Mesenchymal stem cell (in vitro differentiated cells and primary cell): ENCODE measurements around the gene DPYSL4.

Experiments
- DNase-seq: peaks from one replicate; pipeline ENCODE4 v3.0.0-alpha.2; 2013
- H2AFZ ChIP-seq: one replicate; pipeline ENCODE4 v1.6.1; 2013; ENCODE audit warnings: low read depth, mild to moderate bottlenecking, control low read depth, inconsistent platforms, low read length, moderate library complexity
- H2AK5ac ChIP-seq: 2 replicates; pipeline ENCODE4 v1.6.1; 2013; ENCODE audit warnings: low read length, moderate library complexity, mild to moderate bottlenecking, inconsistent platforms; ENCODE audit not compliant: severe bottlenecking
- H2BK120ac ChIP-seq: one replicate; pipeline ENCODE4 v1.6.1; 2013; ENCODE audit warnings: low read depth, mild to moderate bottlenecking, inconsistent platforms, low read length, moderate library complexity
- H2BK12ac ChIP-seq, 2 experiments: one replicate each; pipeline ENCODE4 v1.6.1; 2013; ENCODE audit warnings: inconsistent platforms in 2 of 2, low read length in 2 of 2, mild to moderate bottlenecking in 2 of 2, moderate library complexity in 2 of 2, control low read depth in 1 of 2
- H2BK15ac ChIP-seq: one replicate; pipeline ENCODE4 v1.6.1; 2013; ENCODE audit warnings: mild to moderate bottlenecking, low read depth, inconsistent platforms; ENCODE audit not compliant: poor library complexity, severe bottlenecking
- H2BK5ac ChIP-seq: 2 replicates; pipeline ENCODE4 v1.6.1; 2013; ENCODE audit warnings: low read depth, mild to moderate bottlenecking, low read length, control low read depth, inconsistent platforms; ENCODE audit not compliant: poor library complexity, severe bottlenecking
- H3K14ac ChIP-seq, 2 experiments: one replicate each; pipeline ENCODE4 v1.6.1; 2013; ENCODE audit warnings: inconsistent platforms in 2 of 2, low read length in 2 of 2, control low read depth in 1 of 2, mild to moderate bottlenecking in 1 of 2, moderate library complexity in 1 of 2
- H3K18ac ChIP-seq, 2 experiments: one replicate each; pipeline ENCODE4 v1.6.1; 2013; ENCODE audit warnings: inconsistent platforms in 2 of 2, low read length in 2 of 2, control low read depth in 1 of 2, low read depth in 1 of 2, mild to moderate bottlenecking in 1 of 2
- H3K23ac ChIP-seq, 2 experiments: one replicate each; pipeline ENCODE4 v1.6.1; 2013; ENCODE audit warnings: inconsistent platforms in 2 of 2, low read length in 2 of 2, mild to moderate bottlenecking in 2 of 2, moderate library complexity in 2 of 2, control low read depth in 1 of 2
- H3K27ac ChIP-seq: 2 replicates; pipeline ENCODE4 v1.5.1; 2013; ENCODE audit warnings: mild to moderate bottlenecking, moderate library complexity, low read length, control low read depth, inconsistent platforms; ENCODE audit not compliant: poor library complexity, severe bottlenecking
- H3K27me3 ChIP-seq, 2 experiments: 2 replicates each; pipeline versions ENCODE4 v1.6.1 to v1.7.0; 2013; ENCODE audit warnings: low read length in 2 of 2, mild to moderate bottlenecking in 2 of 2, moderate library complexity in 2 of 2, control low read depth in 1 of 2, inconsistent platforms in 1 of 2; ENCODE audit not compliant: control insufficient read depth in 1 of 2, insufficient read depth in 1 of 2
- H3K36me3 ChIP-seq, 2 experiments: 2 replicates each; pipeline versions ENCODE4 v1.6.1 to v1.7.0; 2013; ENCODE audit warnings: low read length in 2 of 2, control low read depth in 1 of 2, inconsistent platforms in 1 of 2, low read depth in 1 of 2, mild to moderate bottlenecking in 1 of 2; ENCODE audit not compliant: insufficient read depth in 2 of 2, control insufficient read depth in 1 of 2
- H3K4ac ChIP-seq, 2 experiments: one replicate each; pipeline ENCODE4 v1.6.1; 2013; ENCODE audit warnings: inconsistent platforms in 2 of 2, low read length in 2 of 2, mild to moderate bottlenecking in 2 of 2, moderate library complexity in 2 of 2, control low read depth in 1 of 2, low read depth in 1 of 2
- H3K4me1 ChIP-seq: 2 replicates; pipeline ENCODE4 v1.6.1; 2013; ENCODE audit warnings: low read depth, low read length, control low read depth; ENCODE audit not compliant: control insufficient read depth, insufficient read depth
- H3K4me2 ChIP-seq: 2 replicates; pipeline ENCODE4 v1.6.1; 2013; ENCODE audit warnings: low read length, mild to moderate bottlenecking, inconsistent platforms; ENCODE audit not compliant: poor library complexity, severe bottlenecking
- H3K4me3 ChIP-seq, 2 experiments: 2 replicates each; pipeline versions ENCODE4 v1.5.1 to v1.7.0; 2013; ENCODE audit warnings: low read length in 2 of 2, mild to moderate bottlenecking in 2 of 2, control low read depth in 1 of 2, low read depth in 1 of 2; ENCODE audit not compliant: insufficient read depth in 1 of 2
- H3K79me1 ChIP-seq: replicated peaks from 2 replicates; pipeline ENCODE4 v1.6.1; 2013; ENCODE audit warnings: mild to moderate bottlenecking, control low read depth, low read length, inconsistent platforms; ENCODE audit not compliant: poor library complexity, severe bottlenecking
- H3K9ac ChIP-seq: 2 replicates; pipeline ENCODE4 v1.7.0; 2013; ENCODE audit warnings: mild to moderate bottlenecking, low read length, moderate library complexity
- H3K9me3 ChIP-seq: 2 replicates; pipeline ENCODE4 v1.7.0; 2013; ENCODE audit warnings: mild to moderate bottlenecking, low read length; ENCODE audit not compliant: control insufficient read depth
- H4K8ac ChIP-seq: one replicate; pipeline ENCODE4 v1.6.1; 2013; ENCODE audit warnings: inconsistent platforms, mild to moderate bottlenecking, low read length, moderate library complexity
- H4K91ac ChIP-seq: one replicate; pipeline ENCODE4 v1.6.1; 2013; ENCODE audit warnings: mild to moderate bottlenecking, low read length, inconsistent platforms
- WGBS: methylation state at CpG from one replicate; pipeline ENCODE4 v1.1.7; 2013; ENCODE audit warnings: mixed read lengths; 5-methylcytosine and 5-hydroxymethylcytosine counted together

The DPYSL4 gene

DNA sequence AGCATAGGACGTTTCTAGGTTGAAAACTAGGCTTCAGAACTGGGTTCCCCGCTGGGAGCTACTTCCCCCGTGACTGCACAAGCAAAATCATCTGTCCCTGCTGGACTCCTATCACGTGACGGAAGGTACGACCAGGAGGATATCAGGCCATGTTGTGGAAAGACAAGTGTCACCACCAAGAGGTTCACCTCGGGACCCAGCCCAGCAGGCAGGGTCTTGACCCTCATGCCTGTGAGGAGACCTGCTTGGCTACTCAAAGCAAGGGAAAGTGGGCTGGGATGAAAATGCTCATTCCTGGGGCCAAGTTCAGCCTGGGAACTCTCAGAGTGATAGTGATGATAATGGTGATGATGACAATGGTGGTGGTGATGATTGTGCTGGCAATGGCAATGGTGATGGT lies 32.3 kb upstream of the DPYSL4 start:
- Histone ChIP-seq H2BK15ac (no peak overlapping the region), H3K18ac (no peak overlapping the region), H3K27ac (no peak overlapping the region), H3K4me1 (peaks cover 2% of the 10 kb centered on the region), H3K9me3 (no peaks in the 10 kb centered on the region), H2BK5ac (no peak overlapping the region), H3K23ac (no peak overlapping the region), H2AFZ (no peak overlapping the region), H3K4me2 (no peak overlapping the region), H2BK12ac (no peak overlapping the region), H3K79me1 (no peaks in the 10 kb centered on the region), H3K4ac (no peak overlapping the region), H3K9ac (no peak overlapping the region), H2AK5ac (no peak overlapping the region), H2BK120ac (no peak overlapping the region), H3K4me3 (no peak overlapping the region), H4K91ac (no peak overlapping the region), H3K27me3 (peaks cover 0 to 3% of the 10 kb centered on the region in 2 experiments), H3K36me3 (no peaks in the 10 kb centered on the region), H4K8ac (no peak overlapping the region), H3K14ac (no peak overlapping the region)
- DNase-seq, result no peak
- WGBS, result 69% methylated on average over 7 of the region's 7 CpGs

DNA sequence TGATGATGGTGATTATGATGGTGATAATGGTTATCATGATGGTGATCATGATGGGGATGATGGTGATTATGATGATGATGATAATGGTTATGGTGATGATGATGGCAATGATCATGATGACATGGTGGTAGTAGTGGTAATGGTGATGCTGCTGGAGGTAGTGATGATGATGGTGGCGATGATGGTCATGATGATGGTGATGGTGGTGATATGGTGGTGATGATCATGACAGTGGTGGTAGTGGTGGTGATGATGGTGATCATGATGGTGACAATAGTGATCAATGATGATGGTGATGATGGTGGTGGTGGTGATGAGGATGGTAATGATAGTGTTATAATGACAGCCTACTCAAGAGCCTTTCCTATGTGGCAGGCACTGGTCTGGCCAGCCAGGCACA lies 31.8 kb upstream of the DPYSL4 start:
- Histone ChIP-seq H4K91ac (no peak overlapping the region), H2AK5ac (no peak overlapping the region), H3K9me3 (no peaks in the 10 kb centered on the region), H2BK5ac (no peak overlapping the region), H3K4me2 (no peak overlapping the region), H3K4me3 (no peak overlapping the region), H4K8ac (no peak overlapping the region), H3K4ac (no peak overlapping the region), H3K18ac (no peak overlapping the region), H2BK12ac (no peak overlapping the region), H3K23ac (no peak overlapping the region), H3K27me3 (peaks cover 0 to 3% of the 10 kb centered on the region in 2 experiments), H3K27ac (no peak overlapping the region), H2BK120ac (no peak overlapping the region), H3K14ac (no peak overlapping the region), H2BK15ac (no peak overlapping the region), H3K79me1 (no peaks in the 10 kb centered on the region), H3K9ac (no peak overlapping the region), H3K36me3 (no peaks in the 10 kb centered on the region), H2AFZ (no peak overlapping the region), H3K4me1 (peaks cover 2% of the 10 kb centered on the region)
- DNase-seq, result no peak
- 88% methylated on average over 1 of the region's 1 CpG for WGBS

DNA sequence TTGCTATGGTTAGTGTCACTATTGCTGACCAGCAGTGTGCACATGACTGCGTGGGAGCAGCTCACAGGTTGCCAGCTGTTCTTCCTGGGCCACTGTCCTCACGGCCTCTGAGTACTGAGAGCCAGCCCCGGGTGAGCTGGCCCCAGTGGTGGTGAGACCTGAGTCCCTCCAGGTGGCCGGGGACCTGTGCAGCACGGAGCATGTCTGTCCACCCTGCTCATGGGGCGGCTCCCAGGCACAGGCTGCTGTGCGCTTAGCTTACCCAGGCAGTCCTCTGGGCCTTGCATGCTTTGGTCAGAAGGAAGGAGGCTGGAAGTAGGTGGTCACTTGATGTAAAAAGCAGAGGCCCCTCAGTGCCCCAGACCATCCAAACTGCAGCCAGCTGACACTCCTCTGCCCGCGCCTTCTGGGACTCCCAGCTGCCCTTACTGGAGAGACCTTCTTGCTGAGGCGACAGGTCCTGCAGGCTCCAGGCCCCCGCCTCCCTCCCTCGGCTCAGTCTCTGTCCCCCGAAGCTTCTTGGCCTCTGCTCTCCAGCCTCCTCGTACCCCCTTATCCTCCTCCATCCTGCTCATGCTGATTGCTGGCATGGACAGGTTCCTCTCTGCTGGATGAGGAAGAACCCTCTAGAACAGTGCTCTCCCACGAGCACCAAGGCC lies 30.9 kb upstream of the DPYSL4 start:
- Histone ChIP-seq H2BK15ac (no peak overlapping the region), H3K36me3 (no peaks in the 10 kb centered on the region), H3K79me1 (no peaks in the 10 kb centered on the region), H2BK5ac (no peak overlapping the region), H4K91ac (peak overlapping the region; percentile 21), H3K23ac (no peak overlapping the region), H3K4ac (no peak overlapping the region), H3K9ac (no peak overlapping the region), H3K4me1 (peaks cover 2% of the 10 kb centered on the region), H4K8ac (no peak overlapping the region), H3K27ac (no peak overlapping the region), H3K4me2 (no peak overlapping the region), H3K14ac (no peak overlapping the region), H2BK120ac (no peak overlapping the region), H2AK5ac (no peak overlapping the region), H3K4me3 (no peak overlapping the region), H3K18ac (no peak overlapping the region), H2AFZ (no peak overlapping the region), H3K9me3 (no peaks in the 10 kb centered on the region), H2BK12ac (no peak overlapping the region), H3K27me3 (peaks cover 0 to 3% of the 10 kb centered on the region in 2 experiments)
- 76% methylated on average over 14 of the region's 15 CpGs for WGBS
- no peak for DNase-seq

DNA sequence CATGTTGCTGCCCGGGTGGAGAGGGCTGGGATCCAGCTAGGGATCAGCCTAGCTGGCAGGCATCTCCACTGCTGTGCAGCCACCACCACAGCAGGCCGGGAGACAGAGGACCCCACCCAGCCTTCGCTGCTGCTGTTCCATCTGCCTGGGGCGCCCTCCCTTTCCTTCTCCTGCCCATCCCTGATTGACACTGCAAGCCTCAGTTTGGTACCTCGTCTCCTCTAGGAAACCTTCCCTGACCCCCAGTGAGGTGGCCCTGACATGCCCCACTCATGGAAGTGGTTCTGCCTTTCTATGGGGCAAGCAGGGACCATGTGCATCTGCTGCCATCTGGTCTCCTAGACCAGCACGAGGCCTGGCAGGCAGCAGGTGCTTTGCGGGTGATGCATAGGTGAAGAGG lies 30.4 kb upstream of the DPYSL4 start:
- Histone ChIP-seq H3K27me3 (peaks cover 0 to 3% of the 10 kb centered on the region in 2 experiments), H3K14ac (no peak overlapping the region), H2BK120ac (no peak overlapping the region), H2AFZ (no peak overlapping the region), H3K23ac (no peak overlapping the region), H3K4me1 (peaks cover 2% of the 10 kb centered on the region), H3K4me3 (no peak overlapping the region), H3K9me3 (no peaks in the 10 kb centered on the region), H3K18ac (no peak overlapping the region), H2BK5ac (no peak overlapping the region), H3K36me3 (no peaks in the 10 kb centered on the region), H3K4me2 (no peak overlapping the region), H2BK15ac (no peak overlapping the region), H2BK12ac (no peak overlapping the region), H3K9ac (no peak overlapping the region), H3K27ac (no peak overlapping the region), H3K4ac (no peak overlapping the region), H3K79me1 (no peaks in the 10 kb centered on the region), H2AK5ac (no peak overlapping the region), H4K91ac (no peak overlapping the region), H4K8ac (no peak overlapping the region)
- 83% methylated on average over 7 of the region's 7 CpGs for WGBS
- no peak for DNase-seq
